SK-N-SH (cell line): ENCODE results near the gene RPGRIP1L.

Source experiments
- CHD2 ChIP-seq: fragments of 150-350 bp; IDR thresholded peaks from 2 replicates; pipeline ENCODE4 v1.6.1; 2018; ENCODE audit warnings: low read length; ENCODE audit not compliant: partially characterized antibody
- CTCF ChIP-seq: fragments of 200-600 bp; sonication (generic); IDR thresholded peaks from 2 replicates; pipeline ENCODE4 v1.6.1; 2017; ENCODE audit warnings: antibody characterized with exemption, mild to moderate bottlenecking, moderate library complexity
- ELF1 ChIP-seq: IDR thresholded peaks from 2 replicates; pipeline ENCODE4 v1.4.0; 2012
- EP300 ChIP-seq, 2 experiments: IDR thresholded peaks; 2 replicates each; pipeline versions ENCODE4 v1.4.0 to v1.6.1; 2012; ENCODE audit warnings: borderline replicate concordance in 1 of 2, low read depth in 1 of 2, low read length in 1 of 2
- EZH2phosphoT487 ChIP-seq: fragments of 200-600 bp; sonication (generic); IDR thresholded peaks from 2 replicates; pipeline ENCODE4 v1.6.1; 2017; ENCODE audit warnings: low read depth, mixed run types, mild to moderate bottlenecking, antibody characterized with exemption, moderate library complexity, borderline replicate concordance
- GABPA ChIP-seq: IDR thresholded peaks from 2 replicates; pipeline ENCODE4 v1.4.0; 2012; ENCODE audit warnings: low read depth, mild to moderate bottlenecking
- JUND ChIP-seq: IDR thresholded peaks from 2 replicates; pipeline ENCODE4 v1.4.0; 2012
- MXI1 ChIP-seq: IDR thresholded peaks from 2 replicates; pipeline ENCODE4 v1.6.1; 2012; ENCODE audit warnings: mild to moderate bottlenecking, low read depth, low read length, improper control_type of control experiment
- POLR2AphosphoS5 ChIP-seq: IDR thresholded peaks from 2 replicates; pipeline ENCODE4 v1.6.1; 2012; ENCODE audit warnings: low read depth, low read length
- REST ChIP-seq: IDR thresholded peaks from 2 replicates; pipeline ENCODE4 v1.6.1; 2012; ENCODE audit warnings: mild to moderate bottlenecking, low read depth, low read length, moderate library complexity
- TAF1 ChIP-seq: IDR thresholded peaks from 2 replicates; pipeline ENCODE4 v1.6.1; 2012; ENCODE audit warnings: low read depth, mild to moderate bottlenecking, low read length, moderate library complexity, borderline replicate concordance
- YY1 ChIP-seq: IDR thresholded peaks from 2 replicates; pipeline ENCODE4 v1.4.0; 2012; ENCODE audit warnings: low read depth, mild to moderate bottlenecking
- ZBTB33 ChIP-seq: IDR thresholded peaks from 2 replicates; pipeline ENCODE4 v1.4.0; 2012; ENCODE audit warnings: low read depth, borderline replicate concordance

GRCh38 chr16:53565296-53565863 is 138.3 kb downstream of the RPGRIP1L start:
- no peak for TF ChIP-seq REST
- no peak for TF ChIP-seq YY1
- no peak for TF ChIP-seq JUND
- no peak for TF ChIP-seq CTCF
- TF ChIP-seq CHD2, result no peak
- TF ChIP-seq POLR2AphosphoS5, result no peak
- no peak for TF ChIP-seq ELF1
- no peak for TF ChIP-seq MXI1
- no peak for TF ChIP-seq EP300 (IDR thresholded peaks at IDR 0.05; ENCODE audit: borderline replicate concordance in 1 of 2, low read depth in 1 of 2, low read length in 1 of 2)
- TF ChIP-seq TAF1, result no peak
- TF ChIP-seq EZH2phosphoT487, result no peak
- no peak for TF ChIP-seq ZBTB33
- TF ChIP-seq GABPA, result no peak
